Thyroid gland (tissue), 4 donors: ENCODE measurements around the gene MICALL1.

Source experiments
- CTCF ChIP-seq, 6 experiments: fragments of 200-600 bp in 3 of 6; fragments of 450-650 bp in 3 of 6; sonication (generic) in 3 of 6; IDR thresholded peaks; one replicate each; pipeline ENCODE4 v1.5.1; 2016 to 2019; ENCODE audit warnings: antibody characterized with exemption in 6 of 6, mild to moderate bottlenecking in 2 of 6, inconsistent platforms in 1 of 6, moderate library complexity in 1 of 6
- POLR2A ChIP-seq, 2 donors: fragments of 450-650 bp; IDR thresholded peaks; one replicate each; pipeline ENCODE4 v1.6.1; 2017; ENCODE audit warnings: antibody characterized with exemption in 2 of 2, mild to moderate bottlenecking in 2 of 2, moderate library complexity in 1 of 2

- TF ChIP-seq CTCF (IDR thresholded peaks at IDR 0.05) (no peak), POLR2A (IDR thresholded peaks at IDR 0.05) (no peak)
These were observed 79.0 kb downstream of the MICALL1 start for GRCh38 chr22:37985050-37985585.
